AG08396 (cell line): ENCODE data around the gene MISP.

ENCODE experiments used
- DNase-seq: peaks from one replicate; pipeline ENCODE4 v3.0.0; 2012; ENCODE audit warnings: low spot score, mixed read lengths

The MISP gene

GRCh38 chr19:797528-798414 is 46.9 kb downstream of the MISP start:
- DNase-seq = peak; percentile 99

- DNase-seq = peak; percentile 36
Measured at GRCh38 chr19:798415-799075, 47.6 kb downstream of the MISP start.

GRCh38 chr19:799076-799881 is 48.4 kb downstream of the MISP start:
- peak; percentile 52 for DNase-seq

- peak; percentile 29 for DNase-seq
Measured at GRCh38 chr19:800360-801029, 49.6 kb downstream of the MISP start.

- DNase-seq = peak; percentile 55
Measured at GRCh38 chr19:801030-801860, 50.3 kb downstream of the MISP start.

- peak; percentile 65 for DNase-seq
Measured at GRCh38 chr19:801861-802497, 51.1 kb downstream of the MISP start.

- DNase-seq = peak; percentile 72
Measured at GRCh38 chr19:802498-803098, 51.7 kb downstream of the MISP start.

- no peak for DNase-seq
Measured at GRCh38 chr19:803099-803561, 52.2 kb downstream of the MISP start.

- no peak for DNase-seq
Measured at GRCh38 chr19:803686-804418, 52.9 kb downstream of the MISP start.

GRCh38 chr19:804419-805165 is 53.7 kb downstream of the MISP start:
- DNase-seq = no peak

- no peak for DNase-seq
Measured at GRCh38 chr19:805166-805551, 54.2 kb downstream of the MISP start.

- DNase-seq = no peak
Measured at GRCh38 chr19:805600-806550, 55.0 kb downstream of the MISP start.

GRCh38 chr19:806815-807421 is 56.0 kb downstream of the MISP start:
- peak; percentile 13 for DNase-seq

- DNase-seq = peak; percentile 21
Measured at GRCh38 chr19:807627-808422, 56.9 kb downstream of the MISP start.

GRCh38 chr19:808423-808775 is 57.5 kb downstream of the MISP start:
- no peak for DNase-seq
